Measurements from ENCODE around the gene MEI1.

The MEI1 gene

GRCh38 chr22:41813726-41814410 is 114.6 kb downstream of the MEI1 start:
- Histone ChIP-seq H3K4me1 (ENCODE audit: control insufficient read depth in 1 of 2, insufficient read depth in 2 of 2, low read length in 2 of 2) (no peaks in the 10 kb centered on the region), H3K27me3 (ENCODE audit: low read depth, low read length) (no peaks in the 10 kb centered on the region)

GRCh38 chr22:41815716-41816115 is 116.4 kb downstream of the MEI1 start:
- H3K4me1 ChIP-seq (ENCODE audit: control insufficient read depth in 1 of 2, insufficient read depth in 2 of 2, low read length in 2 of 2): no peaks in the 10 kb centered on the region
- no peaks in the 10 kb centered on the region for H3K9me3 ChIP-seq (ENCODE audit: control insufficient read depth in 1 of 2, low read length in 2 of 2)
- no peaks in the 10 kb centered on the region for H3K27me3 ChIP-seq (ENCODE audit: low read depth, low read length)
- H3K4me3 ChIP-seq (ENCODE audit: low read depth in 1 of 2, low read length in 2 of 2): no peak overlapping the region
- peaks cover 18 to 32% of the 10 kb centered on the region in 2 donors for H3K36me3 ChIP-seq (ENCODE audit: control insufficient read depth in 1 of 2, insufficient read depth in 2 of 2, low read length in 2 of 2)
- H3K27ac ChIP-seq (ENCODE audit: low read length): no peak overlapping the region

More at GRCh38 chr22:41813726-41814410, 114.6 kb downstream of the MEI1 start:
- Histone ChIP-seq H3K36me3 (ENCODE audit: control insufficient read depth in 1 of 2, insufficient read depth in 2 of 2, low read length in 2 of 2) (peaks cover 19 to 44% of the 10 kb centered on the region in 2 donors), H3K27ac (ENCODE audit: low read length) (no peak overlapping the region), H3K9me3 (ENCODE audit: control insufficient read depth in 1 of 2, low read length in 2 of 2) (no peaks in the 10 kb centered on the region), H3K4me3 (ENCODE audit: low read depth in 1 of 2, low read length in 2 of 2) (no peak overlapping the region)

GRCh38 chr22:41816241-41816640 is 116.9 kb downstream of the MEI1 start:
- Histone ChIP-seq H3K36me3 (ENCODE audit: control insufficient read depth in 1 of 2, insufficient read depth in 2 of 2, low read length in 2 of 2) (peaks cover 18 to 27% of the 10 kb centered on the region in 2 donors), H3K9me3 (ENCODE audit: control insufficient read depth in 1 of 2, low read length in 2 of 2) (no peaks in the 10 kb centered on the region), H3K4me1 (ENCODE audit: control insufficient read depth in 1 of 2, insufficient read depth in 2 of 2, low read length in 2 of 2) (no peaks in the 10 kb centered on the region)

GRCh38 chr22:41816871-41817270 is 117.6 kb downstream of the MEI1 start:
- no peaks in the 10 kb centered on the region for H3K4me1 ChIP-seq (ENCODE audit: control insufficient read depth in 1 of 2, insufficient read depth in 2 of 2, low read length in 2 of 2)
- H3K36me3 ChIP-seq (ENCODE audit: control insufficient read depth in 1 of 2, insufficient read depth in 2 of 2, low read length in 2 of 2): peaks cover 18 to 24% of the 10 kb centered on the region in 2 donors
- no peak overlapping the region for H3K4me3 ChIP-seq (ENCODE audit: low read depth in 1 of 2, low read length in 2 of 2)
- H3K27ac ChIP-seq (ENCODE audit: low read length): no peak overlapping the region
- H3K9me3 ChIP-seq (ENCODE audit: control insufficient read depth in 1 of 2, low read length in 2 of 2): no peaks in the 10 kb centered on the region
- no peaks in the 10 kb centered on the region for H3K27me3 ChIP-seq (ENCODE audit: low read depth, low read length)

More at GRCh38 chr22:41816241-41816640, 116.9 kb downstream of the MEI1 start:
- Histone ChIP-seq H3K27me3 (ENCODE audit: low read depth, low read length) (no peaks in the 10 kb centered on the region), H3K4me3 (ENCODE audit: low read depth in 1 of 2, low read length in 2 of 2) (no peak overlapping the region), H3K27ac (ENCODE audit: low read length) (no peak overlapping the region)

GRCh38 chr22:41818011-41818410 is 118.7 kb downstream of the MEI1 start:
- no peaks in the 10 kb centered on the region for H3K27me3 ChIP-seq (ENCODE audit: low read depth, low read length)
- H3K36me3 ChIP-seq (ENCODE audit: control insufficient read depth in 1 of 2, insufficient read depth in 2 of 2, low read length in 2 of 2): peaks cover 17 to 20% of the 10 kb centered on the region in 2 donors
- no peaks in the 10 kb centered on the region for H3K9me3 ChIP-seq (ENCODE audit: control insufficient read depth in 1 of 2, low read length in 2 of 2)
- H3K4me3 ChIP-seq (ENCODE audit: low read depth in 1 of 2, low read length in 2 of 2): no peak overlapping the region
- H3K4me1 ChIP-seq (ENCODE audit: control insufficient read depth in 1 of 2, insufficient read depth in 2 of 2, low read length in 2 of 2): no peaks in the 10 kb centered on the region
- H3K27ac ChIP-seq (ENCODE audit: low read length): no peak overlapping the region

GRCh38 chr22:41818596-41818995 is 119.3 kb downstream of the MEI1 start:
- Histone ChIP-seq H3K27ac (ENCODE audit: low read length) (no peak overlapping the region), H3K27me3 (ENCODE audit: low read depth, low read length) (no peaks in the 10 kb centered on the region), H3K4me1 (ENCODE audit: control insufficient read depth in 1 of 2, insufficient read depth in 2 of 2, low read length in 2 of 2) (no peaks in the 10 kb centered on the region), H3K36me3 (ENCODE audit: control insufficient read depth in 1 of 2, insufficient read depth in 2 of 2, low read length in 2 of 2) (peaks cover 14 to 15% of the 10 kb centered on the region in 2 donors), H3K4me3 (ENCODE audit: low read depth in 1 of 2, low read length in 2 of 2) (no peak overlapping the region), H3K9me3 (ENCODE audit: control insufficient read depth in 1 of 2, low read length in 2 of 2) (no peaks in the 10 kb centered on the region)

- H3K4me1 ChIP-seq (ENCODE audit: control insufficient read depth in 1 of 2, insufficient read depth in 2 of 2, low read length in 2 of 2): no peaks in the 10 kb centered on the region
- no peak overlapping the region for H3K27ac ChIP-seq (ENCODE audit: low read length)
- no peak overlapping the region for H3K4me3 ChIP-seq (ENCODE audit: low read depth in 1 of 2, low read length in 2 of 2)
- peaks cover 11 to 15% of the 10 kb centered on the region in 2 donors for H3K36me3 ChIP-seq (ENCODE audit: control insufficient read depth in 1 of 2, insufficient read depth in 2 of 2, low read length in 2 of 2)
- no peaks in the 10 kb centered on the region for H3K27me3 ChIP-seq (ENCODE audit: low read depth, low read length)
- no peaks in the 10 kb centered on the region for H3K9me3 ChIP-seq (ENCODE audit: control insufficient read depth in 1 of 2, low read length in 2 of 2)
These were observed 120.0 kb downstream of the MEI1 start for GRCh38 chr22:41819257-41819656.

- Histone ChIP-seq H3K27me3 (ENCODE audit: low read depth, low read length) (no peaks in the 10 kb centered on the region), H3K27ac (ENCODE audit: low read length) (no peak overlapping the region), H3K9me3 (ENCODE audit: control insufficient read depth in 1 of 2, low read length in 2 of 2) (no peaks in the 10 kb centered on the region), H3K4me1 (ENCODE audit: control insufficient read depth in 1 of 2, insufficient read depth in 2 of 2, low read length in 2 of 2) (no peaks in the 10 kb centered on the region), H3K4me3 (ENCODE audit: low read depth in 1 of 2, low read length in 2 of 2) (no peak overlapping the region), H3K36me3 (ENCODE audit: control insufficient read depth in 1 of 2, insufficient read depth in 2 of 2, low read length in 2 of 2) (peaks cover 11 to 15% of the 10 kb centered on the region in 2 donors)
These were observed 121.1 kb downstream of the MEI1 start for GRCh38 chr22:41820447-41820846.

- no peaks in the 10 kb centered on the region for H3K4me1 ChIP-seq (ENCODE audit: control insufficient read depth in 1 of 2, insufficient read depth in 2 of 2, low read length in 2 of 2)
- H3K27ac ChIP-seq (ENCODE audit: low read length): no peak overlapping the region
- peaks cover 0 to 11% of the 10 kb centered on the region in 2 donors for H3K36me3 ChIP-seq (ENCODE audit: control insufficient read depth in 1 of 2, insufficient read depth in 2 of 2, low read length in 2 of 2)
- no peaks in the 10 kb centered on the region for H3K27me3 ChIP-seq (ENCODE audit: low read depth, low read length)
- no peak overlapping the region for H3K4me3 ChIP-seq (ENCODE audit: low read depth in 1 of 2, low read length in 2 of 2)
- no peaks in the 10 kb centered on the region for H3K9me3 ChIP-seq (ENCODE audit: control insufficient read depth in 1 of 2, low read length in 2 of 2)
These were observed 122.4 kb downstream of the MEI1 start for GRCh38 chr22:41821471-41822316.

GRCh38 chr22:41822317-41823057 is 123.2 kb downstream of the MEI1 start:
- H3K4me3 ChIP-seq (ENCODE audit: low read depth in 1 of 2, low read length in 2 of 2): no peak overlapping the region
- no peaks in the 10 kb centered on the region for H3K4me1 ChIP-seq (ENCODE audit: control insufficient read depth in 1 of 2, insufficient read depth in 2 of 2, low read length in 2 of 2)
- no peak overlapping the region for H3K27ac ChIP-seq (ENCODE audit: low read length)
- H3K9me3 ChIP-seq (ENCODE audit: control insufficient read depth in 1 of 2, low read length in 2 of 2): no peaks in the 10 kb centered on the region
- no peaks in the 10 kb centered on the region for H3K27me3 ChIP-seq (ENCODE audit: low read depth, low read length)
- peaks cover 0 to 11% of the 10 kb centered on the region in 2 donors for H3K36me3 ChIP-seq (ENCODE audit: control insufficient read depth in 1 of 2, insufficient read depth in 2 of 2, low read length in 2 of 2)

- H3K27me3 ChIP-seq (ENCODE audit: low read depth, low read length): no peaks in the 10 kb centered on the region
- no peaks in the 10 kb centered on the region for H3K9me3 ChIP-seq (ENCODE audit: control insufficient read depth in 1 of 2, low read length in 2 of 2)
- H3K36me3 ChIP-seq (ENCODE audit: control insufficient read depth in 1 of 2, insufficient read depth in 2 of 2, low read length in 2 of 2): peaks cover 0 to 8% of the 10 kb centered on the region in 2 donors
- H3K27ac ChIP-seq (ENCODE audit: low read length): no peak overlapping the region
- no peaks in the 10 kb centered on the region for H3K4me1 ChIP-seq (ENCODE audit: control insufficient read depth in 1 of 2, insufficient read depth in 2 of 2, low read length in 2 of 2)
- no peak overlapping the region for H3K4me3 ChIP-seq (ENCODE audit: low read depth in 1 of 2, low read length in 2 of 2)
These were observed 124.5 kb downstream of the MEI1 start for GRCh38 chr22:41823797-41824196.
